Keratinocyte (primary cell): ENCODE measurements around the gene MYRFL.

Experiments
- CTCF ChIP-seq, 3 experiments: IDR thresholded peaks in 1 of 3; conservative IDR thresholded peaks in 1 of 3; optimal IDR thresholded peaks in 1 of 3; 2 replicates in 2 of 3; 3 replicates in 1 of 3; pipeline versions ENCODE3 to v1.5.1; 2011; ENCODE audit warnings: low read length in 3 of 3, mild to moderate bottlenecking in 3 of 3, moderate library complexity in 2 of 3, control low read depth in 1 of 3, inconsistent platforms in 1 of 3; ENCODE audit not compliant: insufficient read depth in 2 of 3; ENCODE audit errors: extremely low read depth in 1 of 3
- EZH2 ChIP-seq: IDR thresholded peaks from one replicate; pipeline ENCODE4 v1.6.1; 2012; ENCODE audit warnings: inconsistent platforms, mild to moderate bottlenecking, low read length, moderate library complexity

- TF ChIP-seq CTCF (optimal IDR thresholded peaks at IDR 0.05 in 1 of 3, IDR thresholded peaks at IDR 0.05 in 1 of 3, conservative IDR thresholded peaks at IDR 0.05 in 1 of 3; ENCODE audit: extremely low read depth in 1 of 3, insufficient read depth in 2 of 3, low read length in 3 of 3): no peak
- TF ChIP-seq EZH2: no peak
Measured at GRCh38 chr12:69866698-69867097, 41.7 kb downstream of the MYRFL start.
